ENCODE results near the gene ST6GALNAC6. TPM values are rescaled to one million over a fixed set of nuclear protein-coding genes. Genes with fewer than 3 reads are reported as not detected.
"Not testable (repeated sequence)": the region's sequence is repeated elsewhere in the genome, so short reads cannot be mapped to it uniquely, and the experiment has no call there.

ST6GALNAC6 gene
- polyA plus RNA-seq, 1 donor, result 14.4 TPM

- Histone ChIP-seq H3K27ac (ENCODE audit: low read length) (no peak overlapping the region), H3K9me3 (ENCODE audit: control insufficient read depth, low read depth, low read length) (peaks cover 26% of the 10 kb centered on the region), H3K36me3 (ENCODE audit: control insufficient read depth, insufficient read depth, low read length) (peaks cover 36% of the 10 kb centered on the region), H3K27me3 (ENCODE audit: control insufficient read depth, insufficient read depth, low read length) (no peaks in the 10 kb centered on the region), H3K4me3 (ENCODE audit: low read length) (no peak overlapping the region), H3K4me1 (ENCODE audit: control insufficient read depth, insufficient read depth, low read length) (peaks cover 9% of the 10 kb centered on the region)
- WGBS (ENCODE audit: insufficient coverage, low lambda C conversion rate), result no CpG with 5 or more reads among the region's 4 CpGs
- DNase-seq, result no peak
These were observed 6.0 kb downstream of the ST6GALNAC6 start for GRCh38 chr9:127893392-127893791.

- Histone ChIP-seq H3K27me3 (ENCODE audit: control insufficient read depth, insufficient read depth, low read length) (no peaks in the 10 kb centered on the region), H3K27ac (ENCODE audit: low read length) (no peak overlapping the region), H3K36me3 (ENCODE audit: control insufficient read depth, insufficient read depth, low read length) (peaks cover 37% of the 10 kb centered on the region), H3K4me1 (ENCODE audit: control insufficient read depth, insufficient read depth, low read length) (peaks cover 9% of the 10 kb centered on the region), H3K9me3 (ENCODE audit: control insufficient read depth, low read depth, low read length) (peaks cover 25% of the 10 kb centered on the region), H3K4me3 (ENCODE audit: low read length) (no peak overlapping the region)
- WGBS (ENCODE audit: insufficient coverage, low lambda C conversion rate), result 100% methylated on average over 2 of the region's 6 CpGs
- DNase-seq, result no peak
These were observed 6.6 kb downstream of the ST6GALNAC6 start for GRCh38 chr9:127892831-127893230.

GRCh38 chr9:127890053-127890452, 9.3 kb downstream of the ST6GALNAC6 start:
- no CpG with 5 or more reads among the region's 3 CpGs for WGBS (ENCODE audit: insufficient coverage, low lambda C conversion rate)
- Histone ChIP-seq H3K36me3 (ENCODE audit: control insufficient read depth, insufficient read depth, low read length) (peaks cover 47% of the 10 kb centered on the region), H3K9me3 (ENCODE audit: control insufficient read depth, low read depth, low read length) (peaks cover 17% of the 10 kb centered on the region), H3K27me3 (ENCODE audit: control insufficient read depth, insufficient read depth, low read length) (no peaks in the 10 kb centered on the region), H3K4me1 (ENCODE audit: control insufficient read depth, insufficient read depth, low read length) (no peaks in the 10 kb centered on the region), H3K27ac (ENCODE audit: low read length) (no peak overlapping the region), H3K4me3 (ENCODE audit: low read length) (no peak overlapping the region)
- DNase-seq, result no peak

- H3K4me1 ChIP-seq (ENCODE audit: control insufficient read depth, insufficient read depth, low read length), result no peaks in the 10 kb centered on the region
- WGBS (ENCODE audit: insufficient coverage, low lambda C conversion rate), result no CpG with 5 or more reads among the region's 2 CpGs
These were observed 11.6 kb downstream of the ST6GALNAC6 start for GRCh38 chr9:127887792-127888191.

GRCh38 chr9:127886401-127886972, 12.9 kb downstream of the ST6GALNAC6 start:
- Histone ChIP-seq H3K27ac (ENCODE audit: low read length) (no peak overlapping the region), H3K9me3 (ENCODE audit: control insufficient read depth, low read depth, low read length) (no peaks in the 10 kb centered on the region), H3K36me3 (ENCODE audit: control insufficient read depth, insufficient read depth, low read length) (peaks cover 26% of the 10 kb centered on the region), H3K4me1 (ENCODE audit: control insufficient read depth, insufficient read depth, low read length) (no peaks in the 10 kb centered on the region), H3K4me3 (ENCODE audit: low read length) (no peak overlapping the region), H3K27me3 (ENCODE audit: control insufficient read depth, insufficient read depth, low read length) (no peaks in the 10 kb centered on the region)
- WGBS (ENCODE audit: insufficient coverage, low lambda C conversion rate), result no CpG with 5 or more reads among the region's 18 CpGs
- no peak for DNase-seq

More at GRCh38 chr9:127887792-127888191, 11.6 kb downstream of the ST6GALNAC6 start:
- no peaks in the 10 kb centered on the region for H3K27me3 ChIP-seq (ENCODE audit: control insufficient read depth, insufficient read depth, low read length)
- H3K36me3 ChIP-seq (ENCODE audit: control insufficient read depth, insufficient read depth, low read length), result peaks cover 28% of the 10 kb centered on the region
- no peak overlapping the region for H3K27ac ChIP-seq (ENCODE audit: low read length)
- DNase-seq, result no peak
- peaks cover 5% of the 10 kb centered on the region for H3K9me3 ChIP-seq (ENCODE audit: control insufficient read depth, low read depth, low read length)
- no peak overlapping the region for H3K4me3 ChIP-seq (ENCODE audit: low read length)

- H3K4me3 ChIP-seq (ENCODE audit: low read length), result no peak overlapping the region
- peaks cover 26% of the 10 kb centered on the region for H3K36me3 ChIP-seq (ENCODE audit: control insufficient read depth, insufficient read depth, low read length)
- WGBS (ENCODE audit: insufficient coverage, low lambda C conversion rate), result no CpG with 5 or more reads among the region's 13 CpGs
- no peaks in the 10 kb centered on the region for H3K4me1 ChIP-seq (ENCODE audit: control insufficient read depth, insufficient read depth, low read length)
- no peaks in the 10 kb centered on the region for H3K9me3 ChIP-seq (ENCODE audit: control insufficient read depth, low read depth, low read length)
- no peak overlapping the region for H3K27ac ChIP-seq (ENCODE audit: low read length)
- H3K27me3 ChIP-seq (ENCODE audit: control insufficient read depth, insufficient read depth, low read length), result no peaks in the 10 kb centered on the region
- DNase-seq, result no peak
These were observed 13.7 kb downstream of the ST6GALNAC6 start for GRCh38 chr9:127885508-127886281.

GRCh38 chr9:127884976-127885490, 14.4 kb downstream of the ST6GALNAC6 start:
- no peaks in the 10 kb centered on the region for H3K4me1 ChIP-seq (ENCODE audit: control insufficient read depth, insufficient read depth, low read length)
- DNase-seq, result no peak
- no peaks in the 10 kb centered on the region for H3K9me3 ChIP-seq (ENCODE audit: control insufficient read depth, low read depth, low read length)
- H3K27me3 ChIP-seq (ENCODE audit: control insufficient read depth, insufficient read depth, low read length), result no peaks in the 10 kb centered on the region
- H3K27ac ChIP-seq (ENCODE audit: low read length), result no peak overlapping the region
- H3K36me3 ChIP-seq (ENCODE audit: control insufficient read depth, insufficient read depth, low read length), result peaks cover 21% of the 10 kb centered on the region
- no peak overlapping the region for H3K4me3 ChIP-seq (ENCODE audit: low read length)
- no CpG with 5 or more reads among the region's 15 CpGs for WGBS (ENCODE audit: insufficient coverage, low lambda C conversion rate)

GRCh38 chr9:127884427-127884911, 14.9 kb downstream of the ST6GALNAC6 start:
- WGBS (ENCODE audit: insufficient coverage, low lambda C conversion rate), result no CpG with 5 or more reads among the region's 11 CpGs
- Histone ChIP-seq H3K36me3 (ENCODE audit: control insufficient read depth, insufficient read depth, low read length) (peaks cover 21% of the 10 kb centered on the region), H3K9me3 (ENCODE audit: control insufficient read depth, low read depth, low read length) (no peaks in the 10 kb centered on the region), H3K27ac (ENCODE audit: low read length) (no peak overlapping the region), H3K27me3 (ENCODE audit: control insufficient read depth, insufficient read depth, low read length) (no peaks in the 10 kb centered on the region), H3K4me3 (ENCODE audit: low read length) (no peak overlapping the region), H3K4me1 (ENCODE audit: control insufficient read depth, insufficient read depth, low read length) (no peaks in the 10 kb centered on the region)
- DNase-seq, result no peak

GRCh38 chr9:127883959-127884358, 15.4 kb downstream of the ST6GALNAC6 start:
- no peak overlapping the region for H3K4me3 ChIP-seq (ENCODE audit: low read length)
- no peaks in the 10 kb centered on the region for H3K27me3 ChIP-seq (ENCODE audit: control insufficient read depth, insufficient read depth, low read length)
- WGBS (ENCODE audit: insufficient coverage, low lambda C conversion rate), result no CpG with 5 or more reads among the region's 7 CpGs
- H3K9me3 ChIP-seq (ENCODE audit: control insufficient read depth, low read depth, low read length), result no peaks in the 10 kb centered on the region
- peaks cover 21% of the 10 kb centered on the region for H3K36me3 ChIP-seq (ENCODE audit: control insufficient read depth, insufficient read depth, low read length)
- no peak overlapping the region for H3K27ac ChIP-seq (ENCODE audit: low read length)
- no peak for DNase-seq
- no peaks in the 10 kb centered on the region for H3K4me1 ChIP-seq (ENCODE audit: control insufficient read depth, insufficient read depth, low read length)

- peaks cover 12% of the 10 kb centered on the region for H3K27me3 ChIP-seq (ENCODE audit: control insufficient read depth, insufficient read depth, low read length)
- H3K4me1 ChIP-seq (ENCODE audit: control insufficient read depth, insufficient read depth, low read length); DNase-seq; H3K9me3 ChIP-seq (ENCODE audit: control insufficient read depth, low read depth, low read length); H3K27ac ChIP-seq (ENCODE audit: low read length); H3K4me3 ChIP-seq (ENCODE audit: low read length): not testable (repeated sequence)
- H3K36me3 ChIP-seq (ENCODE audit: control insufficient read depth, insufficient read depth, low read length), result peaks cover 10% of the 10 kb centered on the region
- WGBS (ENCODE audit: insufficient coverage, low lambda C conversion rate), result no CpG with 5 or more reads among the region's 3 CpGs
These were observed 17.7 kb downstream of the ST6GALNAC6 start for GRCh38 chr9:127881715-127882114.
